ENCODE results near the gene AKT3. TPM values are rescaled to one million over a fixed set of nuclear protein-coding genes. Genes with fewer than 3 reads are reported as not detected.

AKT3 gene
- total RNA-seq, 1 donor from 2014 or later, result 36.2 TPM

DNA sequence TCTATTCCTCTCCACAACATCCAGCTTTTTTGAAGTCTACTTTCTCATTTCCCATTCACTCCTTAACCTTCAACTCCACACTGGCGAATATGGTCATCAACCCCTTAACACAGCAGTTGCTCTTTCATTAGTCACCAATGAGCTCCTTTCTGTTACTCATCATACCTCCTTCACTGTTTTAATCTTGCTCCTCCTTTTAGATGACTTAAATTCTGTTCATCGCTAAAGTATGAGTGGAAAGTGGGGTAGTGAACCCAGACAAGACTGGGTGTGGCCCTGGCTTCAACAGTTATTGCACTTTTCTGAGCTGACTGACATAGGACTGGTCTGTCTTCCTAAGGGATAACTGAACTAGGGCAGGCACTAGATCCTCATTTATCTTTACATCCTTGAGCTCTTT, 51.3 kb downstream of the AKT3 start:
- Histone ChIP-seq H4K20me1 (ENCODE audit: low read depth) (no peaks in the 10 kb centered on the region), H3K27me3 (no peaks in the 10 kb centered on the region), H3K9me3 (ENCODE audit: low read depth) (no peaks in the 10 kb centered on the region), H3K4me3 (no peak overlapping the region), H3K79me2 (ENCODE audit: low read depth) (no peaks in the 10 kb centered on the region), H3K27ac (no peak overlapping the region), H3K4me2 (no peak overlapping the region), H3F3A (ENCODE audit: low read depth) (no peaks in the 10 kb centered on the region), H2AFZ (replicated peaks) (no peak overlapping the region), H3K4me1 (no peaks in the 10 kb centered on the region), H3K9ac (no peak overlapping the region), H3K36me3 (no peaks in the 10 kb centered on the region)
- no peak for DNase-seq (ENCODE audit: low spot score)
- no peaks in the 10 kb centered on the region for H3K27me3 Mint-ChIP-seq (ENCODE audit: insufficient read depth, low read depth)
- no peak overlapping the region for H3K4me3 Mint-ChIP-seq
- no peaks in the 10 kb centered on the region for H3K4me1 Mint-ChIP-seq
- TF ChIP-seq, protein P1, sequence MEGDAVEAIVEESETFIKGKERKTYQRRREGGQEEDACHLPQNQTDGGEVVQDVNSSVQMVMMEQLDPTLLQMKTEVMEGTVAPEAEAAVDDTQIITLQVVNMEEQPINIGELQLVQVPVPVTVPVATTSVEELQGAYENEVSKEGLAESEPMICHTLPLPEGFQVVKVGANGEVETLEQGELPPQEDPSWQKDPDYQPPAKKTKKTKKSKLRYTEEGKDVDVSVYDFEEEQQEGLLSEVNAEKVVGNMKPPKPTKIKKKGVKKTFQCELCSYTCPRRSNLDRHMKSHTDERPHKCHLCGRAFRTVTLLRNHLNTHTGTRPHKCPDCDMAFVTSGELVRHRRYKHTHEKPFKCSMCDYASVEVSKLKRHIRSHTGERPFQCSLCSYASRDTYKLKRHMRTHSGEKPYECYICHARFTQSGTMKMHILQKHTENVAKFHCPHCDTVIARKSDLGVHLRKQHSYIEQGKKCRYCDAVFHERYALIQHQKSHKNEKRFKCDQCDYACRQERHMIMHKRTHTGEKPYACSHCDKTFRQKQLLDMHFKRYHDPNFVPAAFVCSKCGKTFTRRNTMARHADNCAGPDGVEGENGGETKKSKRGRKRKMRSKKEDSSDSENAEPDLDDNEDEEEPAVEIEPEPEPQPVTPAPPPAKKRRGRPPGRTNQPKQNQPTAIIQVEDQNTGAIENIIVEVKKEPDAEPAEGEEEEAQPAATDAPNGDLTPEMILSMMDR (IDR thresholded peaks at IDR 0.05), result no peak
- TF ChIP-seq EZH2 (IDR thresholded peaks at IDR 0.05) (no peak), EZH2phosphoT487 (IDR thresholded peaks at IDR 0.05) (no peak)
- no peak overlapping the region for H3K27ac Mint-ChIP-seq
- H3K36me3 Mint-ChIP-seq, result peaks cover 23% of the 10 kb centered on the region
- peaks cover 10% of the 10 kb centered on the region for H3K9me3 Mint-ChIP-seq

DNA sequence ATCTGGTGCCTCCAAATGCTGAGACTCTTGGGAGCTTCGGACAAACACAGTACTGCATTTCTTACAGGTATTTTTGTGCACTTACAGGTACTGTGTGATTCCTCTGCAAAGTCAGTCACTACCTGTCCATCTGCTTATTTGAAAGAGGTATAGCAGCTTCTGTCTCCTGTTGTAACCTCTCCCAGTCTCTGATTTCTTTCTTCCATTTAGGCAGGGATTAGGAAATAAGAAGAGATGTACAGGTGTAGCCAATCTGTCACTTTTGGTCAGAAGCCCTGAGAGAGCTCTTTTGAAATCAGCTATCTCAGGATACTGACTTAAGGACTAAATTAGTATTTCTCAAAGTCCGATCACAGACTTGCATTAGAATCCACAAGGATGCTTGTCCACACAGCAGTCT, 54.0 kb downstream of the AKT3 start:
- no peak overlapping the region for H3K4me3 ChIP-seq
- H3K27me3 Mint-ChIP-seq (ENCODE audit: insufficient read depth, low read depth), result no peaks in the 10 kb centered on the region
- no peak for DNase-seq (ENCODE audit: low spot score)
- H2AFZ ChIP-seq (replicated peaks), result no peak overlapping the region
- no peak overlapping the region for H3K4me2 ChIP-seq
- H3K27me3 ChIP-seq, result no peaks in the 10 kb centered on the region
- H3K27ac Mint-ChIP-seq, result no peak overlapping the region
- TF ChIP-seq, protein P1 (IDR thresholded peaks at IDR 0.05), result no peak
- TF ChIP-seq EZH2 (IDR thresholded peaks at IDR 0.05), result no peak
- no peaks in the 10 kb centered on the region for H3K79me2 ChIP-seq (ENCODE audit: low read depth)
- H3K4me1 ChIP-seq, result peaks cover 4% of the 10 kb centered on the region
- peaks cover 8% of the 10 kb centered on the region for H3K4me1 Mint-ChIP-seq
- no peaks in the 10 kb centered on the region for H4K20me1 ChIP-seq (ENCODE audit: low read depth)
- peaks cover 18% of the 10 kb centered on the region for H3K36me3 Mint-ChIP-seq
- H3K4me3 Mint-ChIP-seq, result no peak overlapping the region
- H3K36me3 ChIP-seq, result no peaks in the 10 kb centered on the region
- no peak overlapping the region for H3K9ac ChIP-seq
- H3F3A ChIP-seq (ENCODE audit: low read depth), result no peaks in the 10 kb centered on the region
- no peak overlapping the region for H3K27ac ChIP-seq
- H3K9me3 Mint-ChIP-seq, result peaks cover 10% of the 10 kb centered on the region
- H3K9me3 ChIP-seq (ENCODE audit: low read depth), result no peaks in the 10 kb centered on the region

DNA sequence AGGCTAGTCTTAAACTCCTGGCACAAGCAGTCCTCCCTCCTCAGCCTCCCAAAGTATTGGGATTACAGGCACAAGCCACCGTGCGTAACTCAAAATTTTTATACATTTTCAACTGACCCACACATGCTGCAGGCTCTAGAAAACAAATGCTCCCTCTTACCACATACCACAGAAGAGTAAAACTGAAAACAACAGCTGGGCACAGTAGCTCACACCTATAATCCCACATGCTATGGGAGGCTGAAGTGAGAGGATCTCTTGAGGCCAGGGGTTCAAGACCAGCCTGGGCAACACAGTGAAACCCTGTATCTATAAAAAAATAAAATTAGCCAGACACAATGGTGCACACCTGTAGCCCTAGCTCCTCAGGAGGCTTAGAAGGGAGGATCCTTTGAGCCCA, 56.7 kb downstream of the AKT3 start:
- Histone ChIP-seq H4K20me1 (ENCODE audit: low read depth) (no peaks in the 10 kb centered on the region), H3K36me3 (no peaks in the 10 kb centered on the region), H3F3A (ENCODE audit: low read depth) (no peaks in the 10 kb centered on the region), H3K9ac (no peak overlapping the region), H3K4me3 (no peak overlapping the region), H3K27ac (no peak overlapping the region), H3K4me1 (peaks cover 4% of the 10 kb centered on the region), H3K4me2 (no peak overlapping the region), H3K79me2 (ENCODE audit: low read depth) (no peaks in the 10 kb centered on the region), H3K27me3 (no peaks in the 10 kb centered on the region), H2AFZ (replicated peaks) (no peak overlapping the region), H3K9me3 (ENCODE audit: low read depth) (no peaks in the 10 kb centered on the region)
- DNase-seq (ENCODE audit: low spot score), result no peak
- no peak overlapping the region for H3K27ac Mint-ChIP-seq
- peaks cover 8% of the 10 kb centered on the region for H3K9me3 Mint-ChIP-seq
- peaks cover 8% of the 10 kb centered on the region for H3K4me1 Mint-ChIP-seq
- peaks cover 20% of the 10 kb centered on the region for H3K36me3 Mint-ChIP-seq
- no peak overlapping the region for H3K4me3 Mint-ChIP-seq
- TF ChIP-seq EZH2phosphoT487 (IDR thresholded peaks at IDR 0.05) (no peak), EZH2 (IDR thresholded peaks at IDR 0.05) (no peak)
- TF ChIP-seq, protein P1 (IDR thresholded peaks at IDR 0.05), result no peak
- no peaks in the 10 kb centered on the region for H3K27me3 Mint-ChIP-seq (ENCODE audit: insufficient read depth, low read depth)

All from neural progenitor cell (in vitro differentiated cells).